Thyroid gland (tissue), 4 donors: Measurements from ENCODE around the gene GARNL3.

Experiments used
- POLR2A ChIP-seq, 2 donors: fragments of 450-650 bp; IDR thresholded peaks; one replicate each; pipeline ENCODE4 v1.6.1; 2017; ENCODE audit warnings: antibody characterized with exemption in 2 of 2, mild to moderate bottlenecking in 2 of 2, moderate library complexity in 1 of 2
- TF ChIP-seq, protein P1 (sequence below), 6 experiments: fragments of 200-600 bp in 3 of 6; fragments of 450-650 bp in 3 of 6; sonication (generic) in 3 of 6; IDR thresholded peaks; one replicate each; pipeline ENCODE4 v1.5.1; 2016 to 2019; ENCODE audit warnings: antibody characterized with exemption in 6 of 6, mild to moderate bottlenecking in 2 of 6, inconsistent platforms in 1 of 6, moderate library complexity in 1 of 6

GRCh38 chr9:127241354-127241753 is 23.2 kb upstream of the GARNL3 start:
- TF ChIP-seq, protein P1, sequence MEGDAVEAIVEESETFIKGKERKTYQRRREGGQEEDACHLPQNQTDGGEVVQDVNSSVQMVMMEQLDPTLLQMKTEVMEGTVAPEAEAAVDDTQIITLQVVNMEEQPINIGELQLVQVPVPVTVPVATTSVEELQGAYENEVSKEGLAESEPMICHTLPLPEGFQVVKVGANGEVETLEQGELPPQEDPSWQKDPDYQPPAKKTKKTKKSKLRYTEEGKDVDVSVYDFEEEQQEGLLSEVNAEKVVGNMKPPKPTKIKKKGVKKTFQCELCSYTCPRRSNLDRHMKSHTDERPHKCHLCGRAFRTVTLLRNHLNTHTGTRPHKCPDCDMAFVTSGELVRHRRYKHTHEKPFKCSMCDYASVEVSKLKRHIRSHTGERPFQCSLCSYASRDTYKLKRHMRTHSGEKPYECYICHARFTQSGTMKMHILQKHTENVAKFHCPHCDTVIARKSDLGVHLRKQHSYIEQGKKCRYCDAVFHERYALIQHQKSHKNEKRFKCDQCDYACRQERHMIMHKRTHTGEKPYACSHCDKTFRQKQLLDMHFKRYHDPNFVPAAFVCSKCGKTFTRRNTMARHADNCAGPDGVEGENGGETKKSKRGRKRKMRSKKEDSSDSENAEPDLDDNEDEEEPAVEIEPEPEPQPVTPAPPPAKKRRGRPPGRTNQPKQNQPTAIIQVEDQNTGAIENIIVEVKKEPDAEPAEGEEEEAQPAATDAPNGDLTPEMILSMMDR (IDR thresholded peaks at IDR 0.05): no peak
- TF ChIP-seq POLR2A (IDR thresholded peaks at IDR 0.05): no peak
